H1 (cell line): ENCODE measurements around the gene MAGI2. TPM values are rescaled to one million over a fixed set of nuclear protein-coding genes. Genes with fewer than 3 reads are reported as not detected.

Source experiments
- CTCF ChIA-PET: fragments of 300-600 bp; sonication (Branson Sonifier 250); formaldehyde crosslinking; loops from one replicate; lab custom pipeline; 2021; ENCODE audit not compliant: partially characterized antibody; lab: Charles Lee
- POLR2A ChIA-PET: fragments of 300-600 bp; sonication (Branson Sonifier 250); formaldehyde crosslinking; loops from one replicate; lab custom pipeline; 2021; ENCODE audit warnings: inconsistent platforms; ENCODE audit not compliant: partially characterized antibody; lab: Charles Lee
- DNase-seq, 2 experiments: peaks; one replicate each; pipeline versions ENCODE4 v3.0.0 to v3.0.0-alpha.2; 2010 to 2022; ENCODE audit warnings: low spot score in 2 of 2, low read depth in 1 of 2, mixed read lengths in 1 of 2
- FAIRE-seq: peaks from 2 replicates; lab custom pipeline; 2011; peaks lifted over from hg19 to GRCh38; lab: Jason Lieb, UNC
- H2AFZ ChIP-seq: 2 replicates; pipeline ENCODE4 v1.8.1; 2012; ENCODE audit warnings: low read length, inconsistent platforms
- H2AK5ac ChIP-seq: 2 replicates; pipeline ENCODE4 v1.6.1; 2013; ENCODE audit warnings: low read depth, low read length
- H2BK120ac ChIP-seq: replicated peaks from 2 replicates; pipeline ENCODE3; 2013; ENCODE audit warnings: low read depth, low read length, inconsistent platforms
- H2BK12ac ChIP-seq: 2 replicates; pipeline ENCODE4 v1.6.1; 2013; ENCODE audit warnings: low read depth, low read length
- H2BK15ac ChIP-seq: 2 replicates; pipeline ENCODE4 v1.6.1; 2013; ENCODE audit warnings: low read length
- H2BK20ac ChIP-seq: 2 replicates; pipeline ENCODE4 v1.6.1; 2013; ENCODE audit warnings: low read length
- H2BK5ac ChIP-seq: 2 replicates; pipeline ENCODE4 v1.6.1; 2013; ENCODE audit warnings: low read depth, low read length
- H3K14ac ChIP-seq: 2 replicates; pipeline ENCODE4 v1.6.1; 2013; ENCODE audit warnings: inconsistent platforms; ENCODE audit not compliant: insufficient read length
- H3K18ac ChIP-seq: 2 replicates; pipeline ENCODE4 v1.6.1; 2013; ENCODE audit warnings: low read length; ENCODE audit errors: extremely low read depth
- H3K23ac ChIP-seq: 2 replicates; pipeline ENCODE4 v1.6.1; 2013; ENCODE audit warnings: inconsistent platforms; ENCODE audit not compliant: insufficient read length
- H3K23me2 ChIP-seq: 2 replicates; pipeline ENCODE4 v1.6.1; 2013; ENCODE audit warnings: low read depth, low read length
- H3K27ac ChIP-seq: 2 replicates; pipeline ENCODE4 v1.6.1; 2011; ENCODE audit warnings: low read depth, low read length, inconsistent platforms
- H3K27me3 ChIP-seq, 4 experiments: replicated peaks in 1 of 4; 1 replicate in 1 of 4; 2 replicates in 3 of 4; pipeline versions ENCODE4 v1.6.1 to v1.8.1; 2011 to 2013; ENCODE audit warnings: low read length in 3 of 4, mild to moderate bottlenecking in 3 of 4, inconsistent platforms in 2 of 4, mixed read lengths in 2 of 4, moderate library complexity in 1 of 4; ENCODE audit not compliant: control insufficient read depth in 3 of 4, insufficient read depth in 3 of 4; ENCODE audit errors: extremely low read depth in 1 of 4
- H3K36me3 ChIP-seq, 4 experiments: 2 replicates each; pipeline versions ENCODE4 v1.6.1 to v1.8.1; 2011 to 2013; ENCODE audit warnings: mild to moderate bottlenecking in 4 of 4, low read length in 3 of 4, moderate library complexity in 2 of 4, control low read depth in 1 of 4, inconsistent platforms in 1 of 4; ENCODE audit not compliant: insufficient read depth in 4 of 4, control insufficient read depth in 2 of 4
- H3K4ac ChIP-seq: replicated peaks from 2 replicates; pipeline ENCODE3; 2013; ENCODE audit warnings: low read length, low read depth, mixed read lengths, inconsistent platforms; ENCODE audit not compliant: insufficient read length
- H3K4me1 ChIP-seq, 4 experiments: replicated peaks in 1 of 4; 1 replicate in 1 of 4; 2 replicates in 3 of 4; pipeline versions ENCODE4 v1.6.1 to v1.8.1; 2011 to 2013; ENCODE audit warnings: low read length in 3 of 4, inconsistent platforms in 2 of 4, mixed read lengths in 1 of 4; ENCODE audit not compliant: insufficient read depth in 4 of 4, control insufficient read depth in 3 of 4
- H3K4me2 ChIP-seq, 2 experiments: 2 replicates each; pipeline versions ENCODE4 v1.6.1 to v1.8.1; 2011 to 2013; ENCODE audit warnings: low read depth in 2 of 2, low read length in 2 of 2, control low read depth in 1 of 2, inconsistent platforms in 1 of 2, mild to moderate bottlenecking in 1 of 2; ENCODE audit not compliant: insufficient read depth in 1 of 2
- H3K4me3 ChIP-seq, 4 experiments: fragments of 200-600, 300-600 bp in 1 of 4; sonication (generic), shearing (Covaris generic), sonication (Bioruptor Twin) in 1 of 4; 2 replicates each; pipeline versions ENCODE4 v1.5.1 to v1.8.1; 2011 to 2016; ENCODE audit warnings: low read length in 4 of 4, low read depth in 3 of 4, control low read depth in 2 of 4, inconsistent platforms in 2 of 4, mild to moderate bottlenecking in 2 of 4, mixed read lengths in 1 of 4, moderate library complexity in 1 of 4; ENCODE audit not compliant: insufficient read depth in 2 of 4; ENCODE audit errors: extremely low read depth in 1 of 4
- H3K56ac ChIP-seq: replicated peaks from 2 replicates; pipeline ENCODE3; 2013; ENCODE audit warnings: low read depth, mild to moderate bottlenecking, mixed read lengths, low read length, inconsistent platforms; ENCODE audit not compliant: insufficient read length
- H3K79me1 ChIP-seq: 2 replicates; pipeline ENCODE4 v1.6.1; 2013; ENCODE audit warnings: low read depth, low read length, control low read depth
- H3K79me2 ChIP-seq, 2 experiments: 2 replicates each; pipeline versions ENCODE4 v1.6.1 to v1.8.1; 2012 to 2013; ENCODE audit warnings: low read length in 2 of 2, mild to moderate bottlenecking in 2 of 2, inconsistent platforms in 1 of 2; ENCODE audit not compliant: insufficient read depth in 2 of 2, control insufficient read depth in 1 of 2
- H3K9ac ChIP-seq, 4 experiments: replicated peaks in 1 of 4; 1 replicate in 1 of 4; 2 replicates in 3 of 4; pipeline versions ENCODE4 v1.6.1 to v1.8.1; 2011 to 2013; ENCODE audit warnings: low read depth in 3 of 4, low read length in 3 of 4, control low read depth in 2 of 4, mild to moderate bottlenecking in 2 of 4, moderate library complexity in 2 of 4, inconsistent platforms in 1 of 4; ENCODE audit errors: extremely low read depth in 1 of 4
- H3K9me3 ChIP-seq, 2 experiments: 2 replicates each; pipeline versions ENCODE4 v1.6.1 to v1.8.1; 2012 to 2013; ENCODE audit warnings: mild to moderate bottlenecking in 2 of 2, moderate library complexity in 2 of 2, control low read depth in 1 of 2, inconsistent platforms in 1 of 2, low read depth in 1 of 2, low read length in 1 of 2, mixed read lengths in 1 of 2; ENCODE audit not compliant: insufficient read depth in 2 of 2
- H4K20me1 ChIP-seq, 2 experiments: replicated peaks in 1 of 2; 2 replicates each; pipeline versions ENCODE3 to v1.8.1; 2011 to 2013; ENCODE audit warnings: inconsistent platforms in 2 of 2, low read length in 2 of 2, mild to moderate bottlenecking in 1 of 2; ENCODE audit not compliant: insufficient read depth in 2 of 2, control insufficient read depth in 1 of 2
- H4K5ac ChIP-seq: 2 replicates; pipeline ENCODE4 v1.6.1; 2013; ENCODE audit warnings: low read length, low read depth, mixed read lengths, inconsistent platforms; ENCODE audit not compliant: insufficient read length
- H4K8ac ChIP-seq: 2 replicates; pipeline ENCODE4 v1.8.0; 2013; ENCODE audit warnings: mild to moderate bottlenecking, moderate library complexity, low read length, inconsistent platforms; ENCODE audit not compliant: insufficient read depth; ENCODE audit errors: extremely low read depth
- H4K91ac ChIP-seq: replicated peaks from 2 replicates; pipeline ENCODE3; 2013; ENCODE audit warnings: low read length, mixed read lengths, inconsistent platforms; ENCODE audit not compliant: insufficient read length
- BACH1 ChIP-seq: IDR thresholded peaks from 2 replicates; pipeline ENCODE4 v1.6.1; 2012; ENCODE audit warnings: low read length, improper control_type of control experiment
- KDM4A ChIP-seq: IDR thresholded peaks from one replicate; pipeline ENCODE4 v1.7.1; 2012; ENCODE audit warnings: low read depth, mild to moderate bottlenecking, moderate library complexity, low read length, inconsistent platforms; ENCODE audit not compliant: severe bottlenecking
- WGBS, 2 experiments: shearing (Covaris generic) in 1 of 2; methylation state at CpG; one replicate each; pipeline versions ENCODE4 v1.1.6 to v1.1.7; 2013 to 2015; ENCODE audit warnings: low lambda C conversion rate in 2 of 2, mixed read lengths in 2 of 2, inconsistent platforms in 1 of 2, low coverage in 1 of 2, missing lambda C conversion rate in 1 of 2; ENCODE audit not compliant: insufficient replicate concordance in 2 of 2, insufficient coverage in 1 of 2, insufficient read length in 1 of 2; ENCODE audit errors: extremely low coverage in 1 of 2, missing lambda C conversion rate in 1 of 2; 5-methylcytosine and 5-hydroxymethylcytosine counted together
- polyA plus RNA-seq, 7 experiments: library from polyadenylated mRNA; depleted of rRNA in 3 of 7; stranded (reverse) in 5 of 7; unstranded in 2 of 7; fragments of >200 nt in 5 of 7; fragments of 200-250 nt in 2 of 7; gene quantifications; 1 replicate in 5 of 7; 2 replicates in 1 of 7; 4 replicates in 1 of 7; pipeline versions ENCODE4 v1.2.1 to v1.2.3, GENCODE V29; 2011 to 2013; ENCODE audit warnings: missing spikeins in 2 of 7, mixed read lengths in 2 of 7
- total RNA-seq: library from RNA; stranded (reverse); fragmentation: NEBNext Ultra II Directional; extraction: Animal tissue kit (Norgen Biotek cat#: 25700); gene quantifications from 2 replicates; pipeline ENCODE4 v1.2.1, GENCODE V29; 2021
- TF ChIP-seq, protein P1 (sequence below): IDR thresholded peaks from 2 replicates; pipeline ENCODE4 v1.6.1; 2011; ENCODE audit warnings: low read length, improper control_type of control experiment

Gene MAGI2
- total and polyA plus RNA-seq, 2 of the 8 experiments (the other 6 are each of a cell fraction or from before 2014, with no cell fraction given) = 6.0 to 27.3 TPM

GRCh38 chr7:78141522-78142281 is 1311.8 kb downstream of the MAGI2 start:
- Histone ChIP-seq H2BK20ac (no peak overlapping the region), H3K4me1 (no peaks in the 10 kb centered on the region), H3K79me1 (no peaks in the 10 kb centered on the region), H3K4me2 (no peak overlapping the region), H3K18ac (no peak overlapping the region), H2BK5ac (no peak overlapping the region), H3K56ac (no peak overlapping the region), H3K4me3 (no peak overlapping the region), H3K27me3 (no peaks in the 10 kb centered on the region), H2AK5ac (no peak overlapping the region), H4K8ac (no peak overlapping the region), H2AFZ (no peak overlapping the region), H3K9me3 (no peaks in the 10 kb centered on the region), H4K5ac (no peak overlapping the region), H2BK120ac (no peak overlapping the region), H3K23me2 (no peaks in the 10 kb centered on the region), H3K14ac (no peak overlapping the region), H2BK15ac (no peak overlapping the region), H3K36me3 (no peaks in the 10 kb centered on the region; a peak in 2 of 8 replicates), H3K4ac (no peak overlapping the region), H3K27ac (no peak overlapping the region), H2BK12ac (no peak overlapping the region), H4K20me1 (no peaks in the 10 kb centered on the region), H3K79me2 (no peaks in the 10 kb centered on the region), H3K23ac (no peak overlapping the region), H3K9ac (no peak overlapping the region), H4K91ac (no peak overlapping the region)
- DNase-seq (no peak), FAIRE-seq (no peak)
- 90% methylated on average over 9 of the region's 9 CpGs; no CpG with 5 or more reads in 1 of the 2 experiments for WGBS, 2 experiments
- ChIA-PET POLR2A (interaction anchor here (0.9 kb wide), 1 partner anchor 8 kb away, joined by 3 read pairs; no protein-coding TSS in a partner anchor), CTCF (interaction anchor here (0.6 kb wide), 1 partner anchor 1901 kb away, joined by 3 read pairs; no protein-coding TSS in a partner anchor)
- TF ChIP-seq BACH1 (no peak), KDM4A (no peak)
- TF ChIP-seq, protein P1, sequence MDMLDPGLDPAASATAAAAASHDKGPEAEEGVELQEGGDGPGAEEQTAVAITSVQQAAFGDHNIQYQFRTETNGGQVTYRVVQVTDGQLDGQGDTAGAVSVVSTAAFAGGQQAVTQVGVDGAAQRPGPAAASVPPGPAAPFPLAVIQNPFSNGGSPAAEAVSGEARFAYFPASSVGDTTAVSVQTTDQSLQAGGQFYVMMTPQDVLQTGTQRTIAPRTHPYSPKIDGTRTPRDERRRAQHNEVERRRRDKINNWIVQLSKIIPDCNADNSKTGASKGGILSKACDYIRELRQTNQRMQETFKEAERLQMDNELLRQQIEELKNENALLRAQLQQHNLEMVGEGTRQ = peak; percentile 22; the same call in 1 of the 2 replicates
